GM21515 (cell line): ENCODE results near the gene SLC6A2.
"Not testable (repeated sequence)": the region's sequence is repeated elsewhere in the genome, so short reads cannot be mapped to it uniquely, and the experiment has no call there.

ENCODE experiments used
- ATAC-seq: cut with Tn5 transposase; IDR thresholded peaks from one replicate; pipeline ENCODE4 v1.9.1; 2021; ENCODE audit not compliant: unreplicated experiment

Gene SLC6A2

GRCh38 chr16:55709801-55710200 lies 54.0 kb downstream of the SLC6A2 start:
- ATAC-seq: no peak

GRCh38 chr16:55710466-55710865 lies 54.7 kb downstream of the SLC6A2 start:
- ATAC-seq: no peak

GRCh38 chr16:55711959-55712876 lies 56.4 kb downstream of the SLC6A2 start:
- ATAC-seq: peak; percentile 68

- no peak for ATAC-seq
Measured at GRCh38 chr16:55713103-55713502, 57.3 kb downstream of the SLC6A2 start.

- no peak for ATAC-seq
Measured at GRCh38 chr16:55717326-55717725, 61.5 kb downstream of the SLC6A2 start.

GRCh38 chr16:55725055-55725777 lies 69.4 kb downstream of the SLC6A2 start:
- ATAC-seq: no peak

GRCh38 chr16:55728797-55729196 lies 73.0 kb downstream of the SLC6A2 start:
- no peak for ATAC-seq

- no peak for ATAC-seq
Measured at GRCh38 chr16:55730115-55730514, 74.3 kb downstream of the SLC6A2 start.

- ATAC-seq: no peak
Measured at GRCh38 chr16:55732496-55732895, 76.7 kb downstream of the SLC6A2 start.

- ATAC-seq: no peak
Measured at GRCh38 chr16:55734665-55735064, 78.9 kb downstream of the SLC6A2 start.

- no peak for ATAC-seq
Measured at GRCh38 chr16:55735120-55735781, 79.5 kb downstream of the SLC6A2 start.

GRCh38 chr16:55736671-55737070 lies 80.9 kb downstream of the SLC6A2 start:
- no peak for ATAC-seq

GRCh38 chr16:55737318-55737717 lies 81.5 kb downstream of the SLC6A2 start:
- no peak for ATAC-seq

- ATAC-seq: no peak
Measured at GRCh38 chr16:55737966-55738365, 82.2 kb downstream of the SLC6A2 start.

GRCh38 chr16:55746081-55746480 lies 90.3 kb downstream of the SLC6A2 start:
- no peak for ATAC-seq

GRCh38 chr16:55747785-55748184 lies 92.0 kb downstream of the SLC6A2 start:
- ATAC-seq: no peak

GRCh38 chr16:55752465-55753144 lies 96.8 kb downstream of the SLC6A2 start:
- ATAC-seq: not testable (repeated sequence)

- ATAC-seq: not testable (repeated sequence)
Measured at GRCh38 chr16:55753145-55753631, 97.4 kb downstream of the SLC6A2 start.
